BE2C (cell line): ENCODE measurements around the gene CACNA2D3.

Source experiments
- DNase-seq: peaks from one replicate; pipeline ENCODE4 v3.0.0-alpha.2; 2020
- H3K27me3 ChIP-seq: fragments of 250-450 bp; sonication (Bioruptor Pico); 2 replicates; pipeline ENCODE4 v1.5.1; 2020; ENCODE audit warnings: mild to moderate bottlenecking
- H3K36me3 ChIP-seq: fragments of 250-450 bp; sonication (Bioruptor Pico); 2 replicates; pipeline ENCODE4 v1.5.1; 2020; ENCODE audit warnings: mild to moderate bottlenecking
- H3K4me1 ChIP-seq: fragments of 250-450 bp; sonication (Bioruptor Pico); 2 replicates; pipeline ENCODE4 v1.5.1; 2020
- H3K4me3 ChIP-seq: 2 replicates; pipeline ENCODE4 v1.5.1; 2011; ENCODE audit warnings: low read depth, low read length
- H3K9me3 ChIP-seq: fragments of 250-450 bp; sonication (Bioruptor Pico); 2 replicates; pipeline ENCODE4 v1.5.1; 2020
- TF ChIP-seq, protein P1 (sequence below): IDR thresholded peaks from 2 replicates; pipeline ENCODE4 v1.5.1; 2012; ENCODE audit warnings: mild to moderate bottlenecking, low read depth, low read length

CACNA2D3 gene

DNA sequence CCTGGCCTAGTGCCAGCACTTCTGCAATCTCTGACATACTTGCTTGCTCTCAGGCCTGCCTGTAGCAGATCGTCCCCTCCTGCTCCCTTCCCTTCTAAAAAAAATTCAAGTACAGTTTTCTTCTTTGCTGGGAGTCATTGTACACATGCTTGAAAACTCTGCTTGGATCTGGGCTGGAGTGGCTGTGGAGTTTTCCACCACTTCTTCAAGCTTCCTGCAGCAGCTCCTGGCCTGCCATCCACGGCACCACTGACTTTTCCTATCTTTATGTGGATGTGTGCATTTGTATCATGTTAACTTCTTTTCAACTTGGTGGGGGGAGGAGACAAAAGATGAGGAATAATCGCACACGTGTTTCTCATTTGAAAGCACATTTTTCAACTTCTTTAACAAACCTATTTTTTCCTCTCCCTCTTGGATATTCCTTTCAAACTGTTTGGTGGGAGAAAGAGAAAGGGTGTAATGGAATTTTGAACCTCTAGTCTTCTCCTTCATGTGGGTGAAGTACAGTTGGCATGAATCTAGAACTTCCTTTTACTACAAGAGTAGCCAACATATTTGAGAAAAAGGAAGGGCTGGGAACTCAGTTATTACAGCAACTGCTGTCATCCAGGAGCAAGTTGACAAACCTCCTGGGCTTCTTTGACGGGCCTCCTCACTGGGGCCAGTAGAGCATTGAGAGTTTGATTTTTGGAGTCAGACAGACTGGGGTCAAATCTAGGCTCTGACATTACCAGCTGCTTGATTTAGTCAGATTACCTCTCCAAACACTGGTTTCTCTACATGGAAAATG is 866.7 kb downstream of the CACNA2D3 start:
- no peak overlapping the region for H3K4me3 ChIP-seq
- H3K36me3 ChIP-seq: no peaks in the 10 kb centered on the region
- no peaks in the 10 kb centered on the region for H3K27me3 ChIP-seq
- TF ChIP-seq, protein P1, sequence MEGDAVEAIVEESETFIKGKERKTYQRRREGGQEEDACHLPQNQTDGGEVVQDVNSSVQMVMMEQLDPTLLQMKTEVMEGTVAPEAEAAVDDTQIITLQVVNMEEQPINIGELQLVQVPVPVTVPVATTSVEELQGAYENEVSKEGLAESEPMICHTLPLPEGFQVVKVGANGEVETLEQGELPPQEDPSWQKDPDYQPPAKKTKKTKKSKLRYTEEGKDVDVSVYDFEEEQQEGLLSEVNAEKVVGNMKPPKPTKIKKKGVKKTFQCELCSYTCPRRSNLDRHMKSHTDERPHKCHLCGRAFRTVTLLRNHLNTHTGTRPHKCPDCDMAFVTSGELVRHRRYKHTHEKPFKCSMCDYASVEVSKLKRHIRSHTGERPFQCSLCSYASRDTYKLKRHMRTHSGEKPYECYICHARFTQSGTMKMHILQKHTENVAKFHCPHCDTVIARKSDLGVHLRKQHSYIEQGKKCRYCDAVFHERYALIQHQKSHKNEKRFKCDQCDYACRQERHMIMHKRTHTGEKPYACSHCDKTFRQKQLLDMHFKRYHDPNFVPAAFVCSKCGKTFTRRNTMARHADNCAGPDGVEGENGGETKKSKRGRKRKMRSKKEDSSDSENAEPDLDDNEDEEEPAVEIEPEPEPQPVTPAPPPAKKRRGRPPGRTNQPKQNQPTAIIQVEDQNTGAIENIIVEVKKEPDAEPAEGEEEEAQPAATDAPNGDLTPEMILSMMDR: no peak
- DNase-seq: no peak
- H3K9me3 ChIP-seq: no peaks in the 10 kb centered on the region
- no peaks in the 10 kb centered on the region for H3K4me1 ChIP-seq

DNA sequence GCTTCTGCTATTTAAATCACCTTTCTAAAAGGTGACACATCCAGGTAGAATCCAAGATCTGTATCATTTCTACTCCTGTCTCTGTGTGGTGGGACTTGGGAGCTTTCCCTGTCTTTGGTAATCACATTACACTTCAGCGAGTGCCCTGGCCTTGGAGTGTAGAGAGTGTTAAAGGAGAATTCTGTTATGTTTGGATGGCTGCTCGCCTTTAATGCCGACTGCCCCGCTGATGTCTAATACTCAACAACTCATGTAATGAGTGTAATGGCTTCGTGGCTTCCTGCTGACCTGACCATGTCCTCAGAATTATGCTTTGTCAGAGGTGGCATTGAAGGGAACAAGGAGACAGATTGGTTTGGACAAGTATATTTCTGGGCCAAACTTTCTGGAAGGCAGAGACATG is 871.8 kb downstream of the CACNA2D3 start:
- Histone ChIP-seq H3K4me3 (no peak overlapping the region), H3K4me1 (no peaks in the 10 kb centered on the region), H3K36me3 (no peaks in the 10 kb centered on the region), H3K9me3 (no peaks in the 10 kb centered on the region), H3K27me3 (no peaks in the 10 kb centered on the region)
- TF ChIP-seq, protein P1: no peak
- DNase-seq: no peak

DNA sequence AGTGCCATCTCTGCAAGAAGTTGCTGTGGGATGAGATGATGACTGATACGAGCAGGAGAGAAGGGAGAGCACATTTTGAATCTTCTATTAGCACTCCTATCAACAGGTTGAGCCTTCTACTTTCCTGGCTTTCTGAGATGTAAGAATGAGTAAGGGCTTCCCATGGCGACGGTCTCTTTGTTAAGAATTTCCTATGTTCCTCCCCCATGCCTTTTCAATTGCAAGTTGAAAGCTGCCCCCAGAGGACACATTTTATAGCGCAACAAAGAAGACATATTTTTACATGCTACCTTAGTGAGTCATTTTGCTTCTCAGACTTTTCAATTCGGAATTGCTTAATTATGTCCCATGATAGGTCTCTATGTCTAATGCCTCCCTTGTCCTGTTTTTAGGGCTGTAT is 876.8 kb downstream of the CACNA2D3 start:
- DNase-seq: no peak
- TF ChIP-seq, protein P1: peak; percentile 24
- H3K36me3 ChIP-seq: no peaks in the 10 kb centered on the region

DNA sequence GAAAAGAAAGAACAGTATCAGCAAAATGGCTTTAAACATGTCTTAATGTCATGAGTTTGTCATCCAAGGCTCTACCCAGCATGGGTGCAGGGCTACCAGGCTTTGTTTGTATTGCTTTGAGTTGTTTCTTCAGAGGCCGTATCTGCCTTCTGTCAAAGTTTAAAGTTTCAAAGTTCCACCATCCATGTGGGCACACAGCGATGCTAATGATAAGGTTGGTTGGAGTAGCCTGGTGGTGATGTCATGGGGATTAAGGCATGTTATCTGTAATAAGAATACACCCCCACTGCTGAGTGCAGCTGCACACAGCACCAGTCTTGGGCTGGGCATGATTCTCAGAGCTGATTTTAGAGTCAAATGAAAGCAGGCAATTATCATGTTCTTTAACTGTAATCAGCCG is 877.5 kb downstream of the CACNA2D3 start:
- Histone ChIP-seq H3K4me3 (no peak overlapping the region), H3K27me3 (no peaks in the 10 kb centered on the region), H3K4me1 (peaks cover 4% of the 10 kb centered on the region), H3K36me3 (no peaks in the 10 kb centered on the region), H3K9me3 (no peaks in the 10 kb centered on the region)
- TF ChIP-seq, protein P1: no peak
- DNase-seq: peak; percentile 28

More for the DNA sequence above, 876.8 kb downstream of the CACNA2D3 start:
- Histone ChIP-seq H3K4me3 (no peak overlapping the region), H3K27me3 (no peaks in the 10 kb centered on the region), H3K4me1 (peaks cover 4% of the 10 kb centered on the region), H3K9me3 (no peaks in the 10 kb centered on the region)

DNA sequence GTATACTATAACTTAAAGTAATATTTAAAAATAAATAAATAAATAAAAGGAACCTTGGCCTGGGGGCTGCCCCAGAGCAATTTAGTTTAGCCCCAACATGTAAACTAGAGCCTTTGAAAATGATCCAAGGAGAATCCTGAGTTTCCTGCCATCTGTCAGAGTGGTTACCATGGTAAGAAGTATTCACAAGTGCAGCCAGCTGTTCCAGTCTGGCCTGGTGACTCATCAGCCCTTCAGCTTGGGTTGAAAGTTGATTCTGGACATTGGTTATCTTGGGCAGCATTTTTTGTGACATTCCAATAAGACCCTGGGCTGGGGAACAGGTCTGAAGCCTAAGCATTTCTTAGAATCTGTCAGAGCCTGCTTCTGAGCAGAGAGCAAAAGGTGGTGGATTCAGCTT is 878.2 kb downstream of the CACNA2D3 start:
- no peaks in the 10 kb centered on the region for H3K27me3 ChIP-seq
- no peak overlapping the region for H3K4me3 ChIP-seq
- no peaks in the 10 kb centered on the region for H3K9me3 ChIP-seq
- no peaks in the 10 kb centered on the region for H3K36me3 ChIP-seq
- DNase-seq: peak; percentile 24
- H3K4me1 ChIP-seq: peaks cover 4% of the 10 kb centered on the region
- TF ChIP-seq, protein P1: no peak

DNA sequence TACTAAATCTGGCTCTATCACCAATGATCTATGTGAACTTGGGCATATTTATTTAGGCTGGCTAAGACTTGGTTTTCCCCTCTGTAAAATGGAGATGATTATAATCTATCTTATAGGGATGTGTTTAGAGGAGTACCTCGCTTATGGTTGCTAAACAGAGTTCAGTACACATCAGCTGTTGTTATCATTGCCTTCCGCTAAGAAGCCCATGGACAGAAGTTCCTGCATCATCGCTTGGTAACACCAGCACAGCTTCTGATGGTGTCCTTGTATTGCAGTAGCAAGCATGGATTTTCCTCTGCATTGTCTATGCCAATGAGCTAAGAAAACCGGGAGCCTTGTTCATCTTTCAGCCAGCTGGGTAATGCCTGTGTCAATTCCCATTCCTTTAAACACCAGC is 878.6 kb downstream of the CACNA2D3 start:
- Histone ChIP-seq H3K4me3 (no peak overlapping the region), H3K27me3 (no peaks in the 10 kb centered on the region), H3K9me3 (no peaks in the 10 kb centered on the region), H3K4me1 (peaks cover 4% of the 10 kb centered on the region), H3K36me3 (no peaks in the 10 kb centered on the region)
- no peak for DNase-seq
- TF ChIP-seq, protein P1: no peak
